Keratinocyte (primary cell): ENCODE measurements around the gene GPR15LG.

Experiments used
- CTCF ChIP-seq, 3 experiments: IDR thresholded peaks in 1 of 3; conservative IDR thresholded peaks in 1 of 3; optimal IDR thresholded peaks in 1 of 3; 2 replicates in 2 of 3; 3 replicates in 1 of 3; pipeline versions ENCODE3 to v1.5.1; 2011; ENCODE audit warnings: low read length in 3 of 3, mild to moderate bottlenecking in 3 of 3, moderate library complexity in 2 of 3, control low read depth in 1 of 3, inconsistent platforms in 1 of 3; ENCODE audit not compliant: insufficient read depth in 2 of 3; ENCODE audit errors: extremely low read depth in 1 of 3
- EZH2 ChIP-seq: IDR thresholded peaks from one replicate; pipeline ENCODE4 v1.6.1; 2012; ENCODE audit warnings: inconsistent platforms, mild to moderate bottlenecking, low read length, moderate library complexity

- TF ChIP-seq EZH2 (no peak), CTCF (optimal IDR thresholded peaks at IDR 0.05 in 1 of 3, IDR thresholded peaks at IDR 0.05 in 1 of 3, conservative IDR thresholded peaks at IDR 0.05 in 1 of 3; ENCODE audit: extremely low read depth in 1 of 3, insufficient read depth in 2 of 3, low read length in 3 of 3) (no peak)
These were observed 10.9 kb downstream of the GPR15LG start for GRCh38 chr10:84184517-84184916.
